Stimulated activated naive B cell treated with anti-CD40 and anti-IgM and Interleukin-4, amounts not matched to agents 10 μg/mL and 1 μg/mL and 100 μg/mL, for 72 hours (primary cell): ENCODE data around the gene ANO8.
"Not testable (repeated sequence)": the region's sequence is repeated elsewhere in the genome, so short reads cannot be mapped to it uniquely, and the experiment has no call there.

Experiments used
- ATAC-seq, 2 donors: fragments of 150-1000 bp; cut with Tn5 transposase; replicated peaks; 2 replicates each; pipeline ENCODE4 v1.10.0; 2021; ENCODE audit warnings: moderate library complexity in 1 of 2
- DNase-seq: peaks from one replicate; pipeline ENCODE4 v3.0.0; 2021
- H3K27ac Mint-ChIP-seq: one replicate; pipeline ENCODE4 v1.8.0; 2022; ENCODE audit warnings: mild to moderate bottlenecking, mixed read lengths
- H3K27me3 Mint-ChIP-seq, 2 donors: one replicate each; pipeline ENCODE4 v1.8.0; 2022; ENCODE audit warnings: mixed read lengths in 2 of 2
- H3K36me3 Mint-ChIP-seq, 2 donors: one replicate each; pipeline ENCODE4 v1.8.0; 2022; ENCODE audit warnings: mixed read lengths in 2 of 2, mild to moderate bottlenecking in 1 of 2
- H3K4me1 Mint-ChIP-seq, 2 donors: one replicate each; pipeline ENCODE4 v1.8.0; 2022; ENCODE audit warnings: mixed read lengths in 2 of 2, mild to moderate bottlenecking in 1 of 2
- H3K4me3 Mint-ChIP-seq, 2 donors: one replicate each; pipeline ENCODE4 v1.8.0; 2022; ENCODE audit warnings: mild to moderate bottlenecking in 2 of 2, mixed read lengths in 2 of 2, moderate library complexity in 1 of 2
- H3K9me3 Mint-ChIP-seq, 2 donors: one replicate each; pipeline ENCODE4 v1.8.0; 2022; ENCODE audit warnings: mixed read lengths in 2 of 2, mild to moderate bottlenecking in 1 of 2

The ANO8 gene

GRCh38 chr19:17303167-17303939 is 31.3 kb downstream of the ANO8 start, which contains the start of gene ABHD8:
ABHD8 (minus strand) TSS chr19:17303425; CDS start chr19:17301616, 1,809 bp downstream.
- Mint-ChIP-seq H3K27ac (peak within 1 kb of the TSS; percentile 68), H3K9me3 (no peaks in the 10 kb centered on the region)
- ATAC-seq: peak; percentile 71 to 75

DNA sequence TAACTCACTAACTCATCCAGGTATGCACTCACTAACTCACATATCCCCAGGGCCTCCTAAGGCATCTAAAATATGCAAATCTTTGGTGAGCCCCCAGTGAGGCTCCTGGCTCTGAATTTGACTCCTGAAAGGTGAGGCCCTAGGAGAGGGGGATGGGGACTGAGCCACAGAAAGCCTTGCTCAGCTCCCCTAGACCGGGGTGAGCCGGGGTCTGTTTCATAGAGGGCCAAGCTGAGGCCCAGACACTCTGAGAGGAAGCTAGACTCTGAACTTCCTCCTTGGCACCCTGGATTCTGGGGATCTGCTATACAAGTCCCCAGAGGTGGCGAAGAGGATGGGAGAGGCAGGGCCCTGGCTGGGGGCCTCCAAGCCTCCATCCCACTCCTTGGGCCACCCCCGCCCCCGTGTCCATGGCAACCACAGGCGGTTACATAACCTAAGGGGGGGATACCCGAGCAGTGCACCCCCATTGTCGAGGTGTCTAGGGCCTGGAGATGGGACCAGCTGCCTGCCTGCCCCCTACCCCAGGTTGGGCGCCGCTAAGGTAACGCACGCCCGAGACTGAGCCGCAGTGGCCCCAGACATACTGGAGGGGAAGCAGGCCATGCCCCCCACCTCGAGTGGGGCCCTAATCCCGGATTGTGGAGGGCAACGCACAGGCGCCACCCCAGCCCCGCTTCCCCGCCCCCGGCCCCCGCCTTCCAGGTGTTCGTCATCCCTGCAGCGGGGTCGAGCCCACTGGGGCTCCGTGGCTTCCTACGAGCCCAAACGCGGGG is 32.1 kb downstream of the ANO8 start:
- H3K27me3 Mint-ChIP-seq: no peaks in the 10 kb centered on the region
- H3K36me3 Mint-ChIP-seq: peaks cover 0 to 3% of the 10 kb centered on the region in 2 donors
- no peak for DNase-seq
- ATAC-seq: no peak
- H3K4me3 Mint-ChIP-seq: peak overlapping the region; percentile 72 to 81
- H3K9me3 Mint-ChIP-seq: no peaks in the 10 kb centered on the region
- H3K27ac Mint-ChIP-seq: no peak overlapping the region
- peaks cover 26 to 32% of the 10 kb centered on the region in 2 donors for H3K4me1 Mint-ChIP-seq

More at GRCh38 chr19:17303167-17303939, 31.3 kb downstream of the ANO8 start, which contains the start of gene ABHD8:
- no peaks in the 10 kb centered on the region for H3K27me3 Mint-ChIP-seq
- H3K36me3 Mint-ChIP-seq: peaks cover 0 to 3% of the 10 kb centered on the region in 2 donors
- peak; percentile 93 for DNase-seq
- H3K4me3 Mint-ChIP-seq: peak within 1 kb of the TSS; percentile 72 to 81
- H3K4me1 Mint-ChIP-seq: peaks cover 30 to 38% of the 10 kb centered on the region in 2 donors

DNA sequence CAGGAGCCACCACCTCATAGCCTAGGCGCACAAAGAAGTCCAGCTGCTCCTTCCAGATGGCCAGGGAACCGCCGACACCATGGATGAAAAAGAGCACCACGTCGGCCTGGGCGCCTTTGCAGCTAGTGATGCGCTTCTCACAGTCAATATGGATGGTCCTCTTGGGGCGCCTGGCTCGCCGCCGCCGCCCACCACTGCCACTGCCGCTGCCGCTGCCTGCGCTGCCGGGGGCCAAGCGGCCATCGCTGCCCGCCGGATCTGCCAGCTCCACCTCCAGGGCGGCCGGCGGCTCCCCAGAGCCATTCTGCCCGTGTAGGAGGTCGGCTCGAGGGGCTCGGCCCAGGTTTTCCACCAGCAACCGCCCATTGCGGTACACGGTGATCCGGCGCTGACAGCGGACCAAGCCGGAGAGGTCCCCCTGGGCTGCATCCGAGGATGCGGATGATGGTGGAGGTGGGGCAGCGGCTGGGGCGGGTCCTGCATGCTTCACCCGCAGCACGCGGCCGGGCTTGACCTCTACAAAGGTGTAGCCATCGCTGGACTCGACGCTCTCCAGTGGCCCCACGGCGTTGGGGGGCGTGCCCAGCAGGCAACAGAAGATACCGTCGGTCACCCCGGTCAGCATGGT is 33.5 kb downstream of the ANO8 start:
- no peaks in the 10 kb centered on the region for H3K27me3 Mint-ChIP-seq
- H3K36me3 Mint-ChIP-seq: peaks cover 0 to 6% of the 10 kb centered on the region in 2 donors
- no peaks in the 10 kb centered on the region for H3K9me3 Mint-ChIP-seq
- peaks cover 20 to 27% of the 10 kb centered on the region in 2 donors for H3K4me1 Mint-ChIP-seq
- no peak overlapping the region for H3K27ac Mint-ChIP-seq
- no peak overlapping the region for H3K4me3 Mint-ChIP-seq
- no peak for ATAC-seq
- no peak for DNase-seq

GRCh38 chr19:17296976-17297375 is 37.7 kb downstream of the ANO8 start:
- ATAC-seq (no peak), DNase-seq (no peak)
- H3K4me1 Mint-ChIP-seq: peaks cover 2 to 20% of the 10 kb centered on the region in 2 donors
- no peak overlapping the region for H3K27ac Mint-ChIP-seq
- peaks cover 3 to 14% of the 10 kb centered on the region in 2 donors for H3K36me3 Mint-ChIP-seq
- no peak overlapping the region for H3K4me3 Mint-ChIP-seq
- H3K9me3 Mint-ChIP-seq: no peaks in the 10 kb centered on the region
- no peaks in the 10 kb centered on the region for H3K27me3 Mint-ChIP-seq

DNA sequence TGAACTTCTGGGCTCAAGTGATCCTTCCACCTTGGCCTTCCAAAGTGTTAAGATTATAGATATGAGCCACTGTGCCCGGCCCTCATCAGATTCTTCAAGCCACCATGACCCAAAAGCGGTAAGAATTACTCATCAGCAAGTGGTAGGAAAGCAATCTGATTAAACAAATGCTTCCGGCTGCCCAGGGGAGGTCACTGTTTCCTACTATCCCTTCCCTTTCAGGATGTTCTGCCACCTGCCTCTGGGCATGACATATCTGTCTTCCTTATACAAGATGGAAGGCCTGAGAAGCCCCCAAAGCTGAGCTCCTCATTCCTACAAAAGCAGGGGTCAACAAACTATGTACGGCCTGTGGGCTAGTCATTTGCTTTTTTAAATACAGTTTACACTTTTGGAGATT is 38.4 kb downstream of the ANO8 start:
- DNase-seq: no peak
- ATAC-seq: no peak
- no peak overlapping the region for H3K27ac Mint-ChIP-seq

GRCh38 chr19:17295551-17295950 is 39.1 kb downstream of the ANO8 start:
- not testable (repeated sequence) for H3K27me3 Mint-ChIP-seq, H3K9me3 Mint-ChIP-seq, DNase-seq, H3K27ac Mint-ChIP-seq, ATAC-seq, H3K4me3 Mint-ChIP-seq
- H3K36me3 Mint-ChIP-seq: peaks cover 3 to 14% of the 10 kb centered on the region in 2 donors
- H3K4me1 Mint-ChIP-seq: peaks cover 2 to 21% of the 10 kb centered on the region in 2 donors

More for the DNA sequence above, 38.4 kb downstream of the ANO8 start:
- Mint-ChIP-seq H3K9me3 (no peaks in the 10 kb centered on the region), H3K27me3 (no peaks in the 10 kb centered on the region), H3K4me1 (peaks cover 2 to 21% of the 10 kb centered on the region in 2 donors), H3K36me3 (peaks cover 3 to 14% of the 10 kb centered on the region in 2 donors), H3K4me3 (no peak overlapping the region)

DNA sequence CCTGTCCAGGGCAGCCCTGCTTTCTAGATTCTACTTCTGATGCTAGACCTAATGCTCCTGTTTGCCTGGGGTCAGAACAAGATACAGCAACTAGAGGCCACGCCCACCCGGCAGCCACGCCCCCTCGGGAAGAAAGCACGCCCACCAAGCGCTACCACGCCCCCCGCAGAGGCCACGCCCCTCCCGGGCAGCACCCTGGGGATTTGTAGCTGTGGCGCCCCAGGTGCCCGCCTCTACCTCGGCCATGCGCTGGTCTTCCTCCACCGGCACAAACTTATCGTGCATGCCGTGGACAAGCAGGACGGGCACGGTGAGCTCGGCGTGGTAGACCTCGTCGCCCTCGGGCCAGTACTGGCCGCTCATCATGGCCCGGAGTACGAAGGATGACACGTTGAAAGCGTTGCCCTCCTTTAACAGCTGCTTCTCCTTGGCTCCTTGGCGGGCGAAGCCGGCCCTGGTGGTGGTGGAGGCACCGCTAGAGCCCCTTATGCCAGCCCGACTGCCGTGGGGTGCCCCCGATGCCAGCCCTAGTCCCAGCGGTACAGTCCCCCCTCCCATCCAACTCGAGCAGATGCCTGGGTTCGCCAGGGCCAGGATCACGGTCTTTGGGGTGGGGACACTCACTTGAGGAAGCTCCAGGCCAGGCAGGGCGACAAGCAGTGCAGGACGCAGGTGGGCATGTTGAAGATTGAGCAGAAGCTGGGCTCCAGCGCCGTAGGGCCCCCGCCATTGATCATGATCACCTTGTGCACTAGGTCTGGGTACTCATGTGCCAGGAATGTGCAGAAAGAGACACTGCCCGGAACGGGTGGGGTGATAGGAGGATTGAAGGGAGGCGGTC is 40.4 kb downstream of the ANO8 start:
- H3K27me3 Mint-ChIP-seq: no peaks in the 10 kb centered on the region
- peaks cover 2 to 21% of the 10 kb centered on the region in 2 donors for H3K4me1 Mint-ChIP-seq
- no peak for ATAC-seq
- no peak for DNase-seq
- H3K27ac Mint-ChIP-seq: no peak overlapping the region
- H3K4me3 Mint-ChIP-seq: no peak overlapping the region
- H3K9me3 Mint-ChIP-seq: no peaks in the 10 kb centered on the region
- peaks cover 3 to 14% of the 10 kb centered on the region in 2 donors for H3K36me3 Mint-ChIP-seq

- H3K4me1 Mint-ChIP-seq: peaks cover 2 to 21% of the 10 kb centered on the region in 2 donors
- peaks cover 3 to 11% of the 10 kb centered on the region in 2 donors for H3K36me3 Mint-ChIP-seq
- H3K4me3 Mint-ChIP-seq: no peak overlapping the region
- DNase-seq (no peak), ATAC-seq (no peak)
- no peaks in the 10 kb centered on the region for H3K27me3 Mint-ChIP-seq
- no peak overlapping the region for H3K27ac Mint-ChIP-seq
- no peaks in the 10 kb centered on the region for H3K9me3 Mint-ChIP-seq
Observed at GRCh38 chr19:17293605-17294004, 41.0 kb downstream of the ANO8 start.

DNA sequence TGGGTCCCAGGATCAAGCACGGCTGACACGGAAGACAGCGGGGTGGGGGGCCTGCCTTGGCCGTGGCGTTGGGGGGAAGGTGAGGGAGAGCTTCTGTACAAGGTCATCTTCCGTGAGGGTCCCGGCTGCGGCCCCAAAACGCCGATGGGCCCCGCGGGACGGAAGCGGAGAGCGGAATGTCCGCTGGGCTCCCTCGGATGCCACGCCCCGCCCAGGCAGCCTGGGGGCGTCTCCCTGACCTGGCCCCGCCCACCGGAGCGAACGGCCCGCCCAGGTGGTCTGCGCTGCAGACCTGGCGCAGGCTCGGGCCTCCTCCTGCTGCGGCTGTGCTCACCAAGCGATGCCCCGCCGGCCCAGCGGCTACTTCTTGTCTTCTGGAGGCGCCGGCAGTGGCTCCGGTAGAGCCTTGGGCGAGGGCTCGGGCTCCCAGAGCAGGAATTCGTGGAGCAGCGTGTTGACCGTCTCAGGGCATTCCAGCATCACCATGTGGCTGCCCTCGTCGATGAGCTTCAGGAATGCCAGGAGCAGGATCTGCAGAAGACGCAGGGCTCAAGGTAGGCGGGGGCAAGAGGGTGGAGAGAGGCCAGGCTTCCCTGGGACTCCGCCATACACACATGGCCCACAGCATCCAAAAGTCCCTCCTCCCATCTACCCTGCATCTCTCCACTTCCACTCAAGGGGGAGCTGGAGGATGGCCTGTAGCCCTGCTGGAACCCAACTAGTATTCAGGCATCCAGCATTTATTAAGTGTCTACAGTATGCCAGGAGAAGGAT is 42.2 kb downstream of the ANO8 start:
- Mint-ChIP-seq H3K36me3 (peaks cover 3 to 13% of the 10 kb centered on the region in 2 donors), H3K4me1 (peaks cover 2 to 21% of the 10 kb centered on the region in 2 donors), H3K9me3 (no peaks in the 10 kb centered on the region), H3K4me3 (peak overlapping the region; percentile 89 to 93), H3K27me3 (no peaks in the 10 kb centered on the region), H3K27ac (peak overlapping the region; percentile 92)
- peak; percentile 74 for DNase-seq
- ATAC-seq: peak; percentile 95

DNA sequence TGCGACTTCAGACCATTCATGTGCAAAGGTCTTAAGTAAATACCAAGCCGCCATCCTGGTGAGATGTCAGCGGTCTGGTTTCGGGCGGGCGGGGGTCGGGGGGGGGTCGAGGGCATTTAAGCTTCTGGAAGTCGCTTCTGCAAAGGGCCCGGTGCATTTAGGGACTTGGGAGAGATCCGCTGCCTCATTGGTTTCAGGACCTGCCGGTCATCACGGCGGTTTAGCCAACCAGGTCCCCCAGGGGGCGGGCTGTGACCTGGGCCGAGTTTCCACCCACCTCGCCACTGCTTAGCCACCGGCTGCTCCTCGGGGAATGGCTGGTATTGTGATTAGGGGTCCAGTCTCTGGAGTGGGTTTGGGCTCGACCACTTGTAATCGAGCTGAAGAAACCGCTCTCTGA is 45.2 kb downstream of the ANO8 start:
- peaks cover 2 to 19% of the 10 kb centered on the region in 2 donors for H3K4me1 Mint-ChIP-seq
- peak overlapping the region in 1 of 2 donors; percentile 6 for H3K4me3 Mint-ChIP-seq
- no peaks in the 10 kb centered on the region for H3K9me3 Mint-ChIP-seq
- no peak overlapping the region for H3K27ac Mint-ChIP-seq
- peak; percentile 67 for DNase-seq
- peaks cover 6 to 22% of the 10 kb centered on the region in 2 donors for H3K36me3 Mint-ChIP-seq
- ATAC-seq: peak; percentile 38 to 55
- no peaks in the 10 kb centered on the region for H3K27me3 Mint-ChIP-seq

DNA sequence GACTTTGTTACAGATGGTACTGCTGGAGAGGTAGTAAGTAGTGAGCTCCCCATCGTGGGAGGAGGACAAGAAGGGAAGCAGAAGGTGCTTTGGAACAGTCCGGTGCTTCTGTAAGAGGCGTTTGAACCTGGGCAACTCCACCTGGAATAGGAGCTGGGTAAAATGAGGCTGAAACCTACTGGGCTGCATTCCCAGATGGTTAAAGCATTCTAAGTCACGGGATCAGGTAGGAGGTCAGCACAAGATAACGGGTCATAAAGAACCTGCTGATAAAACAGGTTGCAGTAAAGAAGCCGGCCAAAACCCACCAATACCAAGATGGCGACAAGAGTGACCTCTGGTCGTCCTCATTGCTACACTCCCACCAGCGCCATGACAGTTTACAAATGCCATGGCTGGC is 47.9 kb downstream of the ANO8 start:
- no peak overlapping the region for H3K27ac Mint-ChIP-seq
- H3K4me1 Mint-ChIP-seq: peaks cover 7 to 20% of the 10 kb centered on the region in 2 donors
- H3K9me3 Mint-ChIP-seq: no peaks in the 10 kb centered on the region
- peaks cover 11 to 24% of the 10 kb centered on the region in 2 donors for H3K36me3 Mint-ChIP-seq
- no peak overlapping the region for H3K4me3 Mint-ChIP-seq
- H3K27me3 Mint-ChIP-seq: no peaks in the 10 kb centered on the region
- DNase-seq (no peak), ATAC-seq (no peak)

- ATAC-seq (no peak), DNase-seq (no peak)
- peaks cover 11 to 24% of the 10 kb centered on the region in 2 donors for H3K36me3 Mint-ChIP-seq
- peaks cover 9 to 23% of the 10 kb centered on the region in 2 donors for H3K4me1 Mint-ChIP-seq
- H3K27ac Mint-ChIP-seq: no peak overlapping the region
- no peaks in the 10 kb centered on the region for H3K27me3 Mint-ChIP-seq
- H3K4me3 Mint-ChIP-seq: no peak overlapping the region
- no peaks in the 10 kb centered on the region for H3K9me3 Mint-ChIP-seq
Observed at GRCh38 chr19:17286263-17286662, 48.4 kb downstream of the ANO8 start.
